HuH-7 (cell line): ENCODE data around the gene ADCY7.
"Not testable (repeated sequence)": the region's sequence is repeated elsewhere in the genome, so short reads cannot be mapped to it uniquely, and the experiment has no call there.

Source experiments
- DNase-seq: peaks from one replicate; pipeline ENCODE4 v3.0.0; 2011; ENCODE audit warnings: low spot score

Gene ADCY7

DNA sequence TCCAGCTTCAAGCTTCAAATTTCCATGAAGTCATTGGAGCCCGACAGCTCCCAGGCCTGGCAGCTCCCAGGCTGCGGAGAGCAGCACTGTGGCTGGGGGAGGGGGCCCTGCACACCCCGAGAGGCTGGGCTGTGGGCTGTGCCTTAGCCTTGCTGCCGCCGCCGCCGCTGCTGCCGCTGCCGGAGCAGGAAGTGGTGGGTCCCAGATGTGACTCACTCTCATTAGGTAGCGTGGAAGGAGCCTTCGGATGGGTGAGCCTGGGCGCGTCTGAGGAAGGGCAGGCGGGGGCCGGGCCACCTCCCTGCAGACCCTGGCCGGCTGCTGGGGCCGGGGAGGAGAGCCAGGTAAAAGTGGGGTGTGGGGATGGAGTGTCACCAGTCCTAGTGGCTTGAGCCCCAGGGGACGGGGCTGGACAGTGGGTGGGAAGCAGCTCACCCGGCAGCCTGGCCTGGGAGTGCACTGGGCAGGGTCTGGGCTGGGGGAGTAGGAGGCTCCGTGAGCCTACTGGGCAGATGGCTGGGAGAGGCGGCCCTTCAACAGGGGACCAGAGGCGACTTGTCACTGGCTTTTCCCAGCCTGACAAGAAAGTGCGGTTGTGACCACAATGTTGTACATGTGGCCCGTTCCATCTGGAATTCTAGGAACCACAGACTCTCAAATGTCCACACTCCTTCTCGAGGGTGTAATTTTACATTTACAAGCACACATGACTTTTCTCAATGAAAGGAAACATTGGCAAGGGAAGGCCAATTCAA, at the start of gene ADCY7:
ADCY7 (plus strand) TSS at position 215 of the 755 bp plus-strand sequence. CDS start 21,629 bp downstream, outside the sequence.
- no peak for DNase-seq

DNA sequence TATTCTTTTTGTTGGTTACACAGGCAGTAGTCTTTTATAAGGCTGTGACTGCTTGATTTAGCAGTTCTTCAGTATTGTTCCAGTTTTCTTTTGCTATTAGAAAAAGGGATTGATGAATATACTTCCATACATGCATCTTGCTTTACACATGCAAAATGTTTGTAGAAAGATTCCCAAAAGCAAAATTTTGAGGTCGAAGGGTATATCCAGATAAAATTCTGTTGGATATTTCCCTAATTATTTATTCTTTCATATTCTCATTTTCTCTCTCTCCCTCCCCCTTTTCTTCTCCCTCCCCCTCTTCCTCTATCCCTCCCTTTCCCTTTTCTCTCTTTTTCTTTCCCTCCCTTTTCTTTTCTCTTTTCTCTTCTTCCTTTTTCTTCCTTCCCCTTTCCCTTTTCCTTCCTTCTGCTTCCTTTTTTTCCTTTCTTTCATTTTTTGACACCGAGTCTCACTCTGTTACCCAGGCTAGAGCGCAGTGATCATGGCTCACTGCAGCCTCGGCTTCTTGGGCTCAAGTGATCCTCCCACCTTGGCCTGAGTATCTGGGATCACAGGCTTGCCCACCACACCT, 46.9 kb upstream of the ADCY7 start:
- no peak for DNase-seq

DNA sequence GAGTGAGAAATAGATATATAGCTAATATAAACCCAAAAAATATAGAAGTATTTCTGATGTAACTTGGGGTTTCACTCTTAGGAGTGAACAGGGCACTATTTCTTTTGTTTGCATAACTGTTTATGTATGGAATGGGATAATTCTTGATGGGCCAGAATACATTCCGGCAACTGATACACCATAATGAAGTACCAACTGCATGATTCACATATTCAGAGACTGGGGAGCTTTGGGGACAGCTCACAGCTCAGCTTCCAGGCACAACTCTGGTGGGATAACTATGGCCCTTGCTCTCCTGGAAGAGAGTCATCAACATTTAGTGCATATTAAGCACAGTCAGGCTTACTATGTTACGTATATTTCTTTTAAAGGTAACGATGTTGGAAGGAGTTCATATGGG, 42.1 kb upstream of the ADCY7 start:
- no peak for DNase-seq

DNA sequence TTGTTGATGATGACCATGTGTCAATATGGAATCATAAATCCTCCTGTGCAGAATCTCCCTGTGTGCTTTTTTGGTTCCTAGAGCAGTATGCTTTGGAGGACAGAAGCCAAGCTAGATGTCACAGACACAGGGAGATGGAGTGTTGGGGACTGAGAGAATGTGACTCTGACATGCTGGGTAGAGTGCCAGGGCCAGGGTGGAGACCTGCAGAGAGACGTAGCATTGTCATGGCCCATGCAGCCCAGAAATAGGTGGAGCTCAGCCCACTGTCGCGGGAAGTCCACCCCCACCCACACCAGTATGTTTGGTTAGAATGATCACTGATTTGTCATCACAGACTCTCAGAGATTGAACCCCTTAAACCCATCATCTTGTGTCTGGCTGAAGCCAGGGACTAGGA, 39.2 kb upstream of the ADCY7 start:
- no peak for DNase-seq

DNA sequence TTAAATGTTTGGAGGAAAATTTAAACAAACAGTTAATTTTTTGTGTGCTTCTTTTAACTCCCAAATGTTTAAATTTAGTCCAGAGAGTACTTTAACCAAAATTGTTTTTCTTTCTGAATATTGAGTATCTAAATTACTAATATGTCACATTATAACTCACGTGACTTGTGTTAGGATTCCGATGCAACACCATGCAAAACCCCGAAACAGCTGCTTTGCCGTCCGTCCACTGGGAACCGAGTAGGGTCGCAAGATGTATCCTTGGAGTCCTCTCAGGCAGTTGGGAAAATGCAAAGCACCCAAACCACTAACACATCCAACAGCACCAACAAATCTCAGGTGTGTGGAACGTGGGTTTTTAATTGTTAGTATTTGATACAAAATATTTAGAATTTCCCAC, 38.7 kb upstream of the ADCY7 start:
- no peak for DNase-seq

DNA sequence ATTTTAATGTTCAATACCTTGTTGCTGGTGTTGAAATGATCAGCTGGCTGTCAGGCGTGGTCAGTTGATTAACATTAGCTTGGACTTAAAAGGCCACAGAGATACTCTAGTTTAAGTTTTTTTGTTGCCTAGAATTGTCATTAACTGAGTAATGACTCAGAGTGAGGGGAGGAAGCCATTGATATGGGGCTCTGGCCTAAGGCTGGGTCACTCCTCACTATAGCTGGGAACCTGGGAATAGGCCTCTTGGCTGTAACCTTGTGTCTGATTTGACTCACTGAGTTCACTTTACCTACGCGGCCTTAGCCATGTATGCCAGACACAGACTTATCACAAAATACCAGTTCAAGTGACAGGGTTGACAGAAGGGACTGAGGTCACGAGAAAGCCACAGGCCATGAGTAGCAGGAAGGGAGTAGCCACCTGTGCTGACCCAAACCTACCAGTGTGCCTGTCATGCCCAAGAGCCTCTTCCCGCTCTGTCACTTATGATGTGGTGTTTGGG, 37.9 kb upstream of the ADCY7 start:
- no peak for DNase-seq

DNA sequence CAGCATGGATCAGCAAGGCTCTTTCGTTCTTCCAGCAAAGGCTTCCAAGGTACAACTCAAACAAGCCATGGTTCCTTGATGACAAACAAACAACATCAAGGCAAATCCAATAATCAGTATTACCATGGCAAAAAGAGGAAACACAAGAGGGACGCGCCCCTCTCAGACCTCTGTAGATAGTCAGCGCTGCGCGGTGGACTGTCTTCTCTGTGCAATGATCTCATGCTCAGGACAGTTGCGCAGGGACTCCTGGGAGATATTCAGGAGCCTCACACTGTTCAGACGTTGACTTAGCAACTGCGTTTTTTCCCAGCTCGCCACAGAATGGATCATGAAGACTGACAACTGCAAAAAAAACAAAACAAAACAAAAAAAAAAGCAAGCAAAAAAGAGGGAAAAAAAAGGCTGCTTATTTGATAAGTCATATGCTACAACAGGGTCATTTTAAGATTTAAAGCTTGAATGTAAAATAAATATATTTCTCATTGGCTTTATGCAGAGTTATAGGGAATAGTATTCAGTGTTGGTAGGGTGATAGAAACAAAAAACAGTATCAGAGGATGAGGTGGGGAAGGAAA, 37.1 kb upstream of the ADCY7 start:
- no peak for DNase-seq

DNA sequence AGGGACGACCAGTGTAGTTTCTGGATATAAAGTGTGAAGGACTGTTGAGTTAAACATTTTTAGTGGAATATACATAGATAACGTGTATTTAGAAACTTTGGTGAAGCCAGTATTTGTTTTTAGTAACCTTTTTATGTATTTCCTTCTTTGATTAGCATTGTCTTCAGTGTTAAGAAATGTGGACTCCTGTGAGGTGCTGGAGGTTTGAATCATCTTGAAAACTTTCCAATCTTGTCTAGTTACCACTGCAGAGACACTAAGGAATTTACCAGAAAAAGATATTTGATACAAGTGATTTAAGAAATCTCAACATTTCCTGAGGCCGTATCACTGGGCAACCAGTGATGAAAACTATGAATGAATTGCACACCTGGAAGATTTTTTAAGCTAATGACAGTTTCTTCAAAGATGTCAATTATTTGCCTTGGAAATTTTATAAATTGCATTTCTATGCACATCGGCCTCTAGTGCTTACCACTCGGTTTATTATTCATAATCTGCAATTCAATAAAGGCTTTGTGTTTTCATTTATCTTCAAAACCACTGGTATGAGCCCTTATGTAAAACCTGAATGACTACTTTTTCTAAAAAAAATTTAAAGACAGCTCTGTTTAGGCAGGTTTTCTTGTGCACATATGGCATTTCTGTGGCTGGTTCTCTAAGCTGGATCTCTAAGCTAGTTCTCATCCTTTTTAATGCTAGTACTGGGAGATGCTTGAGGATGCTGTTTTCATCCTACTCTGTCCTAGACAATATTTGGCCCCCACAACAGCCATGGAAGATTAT, 31.4 kb upstream of the ADCY7 start:
- no peak for DNase-seq

DNA sequence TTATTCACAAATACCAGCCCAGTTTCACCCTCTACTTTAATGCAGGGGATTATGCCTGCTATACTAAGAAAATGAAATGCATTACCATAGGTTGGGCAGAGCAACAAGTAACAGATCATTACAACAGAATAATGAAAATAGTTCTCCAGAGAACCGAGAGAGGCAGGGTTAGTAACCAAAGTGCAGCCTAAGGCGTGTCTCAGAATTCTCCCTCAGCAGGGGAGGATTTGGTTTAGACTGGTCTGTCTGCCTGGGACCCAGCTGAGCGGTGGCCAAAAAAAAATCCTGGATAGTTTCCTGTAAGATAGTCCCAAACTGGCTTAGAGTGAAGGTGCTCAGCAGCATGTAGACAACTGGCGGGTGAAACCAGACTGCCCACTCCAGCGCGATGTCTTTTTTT, 30.8 kb upstream of the ADCY7 start:
- DNase-seq = no peak

DNA sequence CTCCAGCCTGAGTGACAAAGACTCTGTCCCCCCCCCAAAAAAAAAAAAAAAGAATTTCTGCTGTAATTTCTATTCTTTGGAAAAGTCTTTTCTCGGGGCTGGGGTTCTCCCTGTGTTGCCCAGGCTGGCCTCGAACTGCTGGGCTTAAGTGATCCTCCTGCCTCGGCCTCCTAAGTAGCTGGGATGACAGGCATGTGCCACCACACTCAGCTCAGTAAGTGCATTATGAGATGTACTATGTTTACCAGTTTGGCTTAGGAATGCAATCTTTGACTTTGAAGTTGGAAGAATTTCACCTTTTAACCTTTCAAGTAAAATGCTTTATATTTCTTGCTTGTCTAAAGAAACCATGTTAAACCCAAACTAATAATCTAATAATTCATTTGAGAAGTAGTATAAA, 28.0 kb upstream of the ADCY7 start:
- DNase-seq = no peak

DNA sequence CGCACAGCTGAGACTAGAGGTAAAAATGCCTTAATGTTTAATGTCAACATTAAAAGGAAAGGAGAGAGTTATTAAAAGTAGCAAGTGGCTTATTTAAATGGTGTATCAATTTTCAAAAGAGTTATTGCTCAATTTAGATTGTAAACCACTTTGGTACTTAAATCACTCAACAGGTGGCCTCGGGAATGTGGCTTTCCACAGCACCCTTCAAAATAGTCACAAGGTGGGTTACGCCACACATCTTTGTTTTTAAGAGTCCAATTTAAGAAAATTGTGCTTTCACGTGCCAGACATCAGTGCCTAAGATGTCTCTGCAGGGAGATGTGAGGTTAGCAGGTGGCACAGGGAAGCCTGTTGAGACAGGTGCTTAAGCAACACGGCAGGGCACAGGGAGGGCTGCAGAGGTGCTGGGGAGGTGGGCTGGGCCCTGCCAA, 27.5 kb upstream of the ADCY7 start:
- DNase-seq = no peak

DNA sequence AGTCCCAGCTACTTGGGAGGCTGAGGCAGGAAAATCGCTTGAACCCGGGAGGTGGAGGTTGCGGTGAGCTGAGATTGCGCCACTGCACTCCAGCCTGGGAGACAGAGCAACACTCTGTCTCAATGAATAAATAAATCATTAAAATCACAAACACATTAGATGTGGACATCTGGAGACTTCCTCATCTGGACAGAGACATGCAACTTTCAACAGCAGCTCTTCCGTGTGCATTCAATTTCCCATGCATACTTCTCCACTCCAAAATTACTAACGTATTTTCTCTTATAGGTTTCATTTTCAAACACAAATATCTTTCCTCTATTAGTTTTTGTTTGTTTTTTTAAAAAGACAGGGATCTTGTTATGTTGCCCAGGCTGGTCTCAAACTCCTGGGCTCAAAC, 23.3 kb upstream of the ADCY7 start:
- not testable (repeated sequence) for DNase-seq

DNA sequence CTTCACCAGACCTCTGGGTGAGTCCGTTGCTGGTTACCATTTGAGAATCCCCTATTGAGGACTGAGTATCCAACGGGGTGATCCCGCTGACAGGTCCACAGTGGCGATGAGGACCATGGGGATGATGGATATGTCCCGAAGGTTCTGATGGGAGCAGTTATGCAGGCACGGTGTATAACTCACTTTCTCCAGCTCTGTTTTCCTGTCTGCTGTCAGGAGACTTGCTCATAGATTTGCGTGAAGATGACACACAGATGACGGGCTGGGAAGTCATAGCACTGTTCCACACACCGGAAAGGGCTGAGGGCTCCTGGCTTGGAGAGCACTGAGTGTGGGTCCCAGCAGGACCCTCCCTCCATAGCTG, 22.2 kb upstream of the ADCY7 start:
- no peak for DNase-seq

DNA sequence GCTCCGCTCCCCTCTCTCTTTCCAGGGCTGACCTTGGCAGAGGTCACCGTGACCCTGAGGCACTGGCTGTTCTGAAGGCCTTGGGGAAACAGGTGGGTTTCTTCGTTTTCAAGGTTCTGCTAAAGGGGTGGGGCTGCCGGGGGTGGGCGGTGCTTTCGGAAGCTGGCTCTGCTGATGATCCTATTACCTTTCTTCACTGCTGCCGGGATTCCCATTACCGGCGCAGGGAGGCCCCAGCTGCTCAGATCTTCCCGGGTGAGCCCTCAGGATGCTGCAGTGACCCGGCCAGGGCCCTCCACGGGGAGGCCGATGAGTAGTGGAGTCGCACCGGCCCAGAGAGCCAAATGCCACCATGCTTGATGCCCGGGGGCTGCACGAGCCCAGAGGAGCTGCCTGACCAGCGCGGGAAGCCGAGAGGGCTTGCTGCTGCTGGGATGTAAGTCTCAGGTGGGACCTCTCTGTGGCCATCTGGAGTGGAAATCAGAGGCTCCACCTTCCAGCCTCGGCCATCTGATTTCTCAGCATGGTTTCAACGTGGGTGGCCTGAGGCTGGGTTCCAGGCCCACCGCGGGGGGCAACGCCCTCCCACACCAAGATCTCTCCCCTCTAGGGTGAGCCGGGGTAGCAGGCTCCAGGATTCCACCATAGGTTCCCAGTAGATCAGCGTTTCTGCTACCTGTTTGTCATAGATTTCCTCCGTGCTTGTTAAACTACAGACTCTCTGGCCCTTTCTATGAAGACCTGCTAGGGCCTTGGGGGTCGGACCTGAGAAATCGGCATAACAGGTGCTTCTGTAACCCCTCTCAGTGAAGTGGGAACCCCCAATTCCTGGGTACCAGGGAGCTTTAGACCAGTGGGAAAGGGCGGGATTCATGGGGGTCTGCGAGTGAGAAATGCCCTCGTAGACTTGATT, 21.6 kb upstream of the ADCY7 start:
- no peak for DNase-seq

DNA sequence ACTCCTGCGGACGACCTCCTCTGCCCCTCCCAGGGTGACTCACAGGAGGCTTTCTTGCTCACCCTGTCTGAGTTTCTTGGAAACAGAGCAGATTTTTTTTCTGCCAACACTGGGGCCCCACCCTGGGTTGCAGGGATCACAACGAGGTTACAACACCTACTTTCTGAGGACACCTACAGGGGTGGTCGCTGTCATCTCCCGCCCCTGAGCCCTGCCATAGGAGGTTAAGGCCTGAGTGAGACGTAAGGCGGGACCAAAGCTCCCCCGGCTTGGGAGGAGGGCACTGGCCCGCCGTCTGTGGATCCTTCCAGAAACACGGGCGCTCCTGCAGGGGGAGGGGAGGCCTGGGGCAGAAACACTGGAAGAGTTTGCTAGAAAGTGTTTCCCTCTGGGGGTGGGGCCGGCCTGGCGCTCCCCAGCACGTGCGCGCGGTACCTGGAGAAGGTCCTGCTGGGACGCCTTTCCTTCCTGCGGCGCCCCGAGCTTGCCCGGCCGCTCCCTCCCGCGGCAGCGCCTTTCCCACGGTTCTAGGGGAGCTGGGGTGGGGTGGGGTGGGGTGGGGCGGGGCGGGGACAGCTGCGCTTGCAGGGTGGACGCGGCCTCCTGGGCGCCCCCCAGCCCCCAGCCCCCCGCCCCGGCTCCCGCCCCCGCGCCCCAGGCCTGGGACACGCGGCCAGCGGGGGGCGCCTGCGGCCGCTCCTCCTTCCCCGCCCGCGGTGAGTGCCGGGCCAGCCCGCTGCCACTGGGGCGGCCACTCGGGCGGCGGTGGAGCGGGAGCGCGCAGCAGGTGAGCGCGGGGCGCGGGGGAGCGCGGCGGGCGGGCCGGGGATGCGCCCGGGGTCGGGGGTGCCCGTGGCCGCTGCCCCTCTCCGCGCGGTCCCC, 20.7 kb upstream of the ADCY7 start:
- DNase-seq = peak; percentile 66

DNA sequence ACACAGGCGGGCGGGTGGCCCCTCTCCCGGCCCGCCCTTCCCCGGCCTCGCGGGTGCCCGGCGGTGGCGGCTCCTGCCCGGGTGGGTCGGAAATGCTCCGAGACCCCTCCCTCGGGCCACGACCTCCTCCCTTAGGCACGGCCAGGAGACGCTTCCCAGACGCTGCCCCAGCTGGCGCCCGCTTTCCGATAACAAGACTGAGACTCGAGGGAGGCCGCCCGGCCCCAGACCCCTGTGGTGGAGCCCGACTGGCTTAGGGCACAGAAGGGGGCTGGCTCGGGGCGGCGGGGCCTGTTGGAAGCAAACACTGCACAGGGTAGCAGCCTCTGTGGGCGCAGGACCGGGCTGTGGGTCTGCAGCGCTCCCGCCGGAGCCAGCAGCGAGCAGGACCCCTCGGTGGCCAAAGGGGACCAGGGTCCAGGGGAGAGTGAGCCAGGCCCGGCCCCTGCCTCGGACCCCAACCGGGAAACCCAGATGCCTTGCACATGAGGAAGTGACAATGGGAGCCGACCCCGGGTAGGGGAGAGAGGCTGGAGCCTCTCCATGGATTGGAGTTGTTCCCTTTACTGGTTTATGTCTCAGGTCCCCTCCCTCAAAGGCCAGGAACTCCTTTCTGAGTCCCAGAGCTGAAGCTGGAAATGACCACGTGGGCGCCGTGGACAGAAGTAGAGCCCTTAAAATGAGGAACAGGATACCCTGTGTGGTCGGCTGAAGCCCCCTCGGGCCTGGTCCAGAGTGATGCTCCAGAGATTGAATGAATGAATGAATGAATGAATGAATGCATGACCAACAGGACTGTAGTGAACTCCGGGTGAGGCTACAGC, 19.8 kb upstream of the ADCY7 start:
- peak; percentile 28 for DNase-seq

DNA sequence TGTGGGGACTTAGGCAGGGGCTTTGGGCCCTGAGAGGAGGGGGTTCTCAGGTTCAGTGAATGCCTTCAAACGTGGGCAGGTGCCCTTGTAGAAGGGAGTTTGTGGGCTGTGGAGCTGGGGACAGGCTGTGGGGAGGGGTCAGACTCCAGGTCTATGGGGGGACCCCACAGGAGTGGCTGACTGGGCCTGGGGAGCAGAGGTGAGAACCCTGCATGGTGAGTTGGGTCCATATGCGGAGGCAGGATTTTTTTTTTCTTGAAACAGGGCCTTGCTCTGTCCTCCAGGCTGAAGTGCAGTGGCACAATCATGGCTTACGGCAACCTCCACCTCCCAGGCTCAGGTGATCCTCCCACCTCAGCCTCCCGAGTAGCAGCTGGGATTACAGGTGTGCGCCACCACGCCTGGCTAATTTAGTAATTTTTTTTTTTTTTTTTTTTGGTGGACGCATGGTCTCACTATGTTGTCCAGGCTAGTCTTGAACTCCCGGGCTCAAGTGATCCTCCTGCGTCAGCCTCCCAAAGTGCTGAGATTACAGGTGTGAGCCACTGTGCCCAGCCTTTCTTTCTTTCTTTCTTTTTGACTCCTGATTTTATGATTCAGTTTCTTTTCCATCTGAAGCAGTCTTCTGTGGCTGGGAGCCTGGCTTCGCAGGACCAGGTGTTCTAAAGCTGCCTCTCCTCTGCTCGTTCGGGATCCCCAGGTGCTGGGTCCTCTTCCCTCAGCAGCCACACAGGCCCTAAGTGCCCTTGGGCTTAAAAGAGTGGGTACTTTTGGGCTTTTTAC, 19.0 kb upstream of the ADCY7 start:
- no peak for DNase-seq

DNA sequence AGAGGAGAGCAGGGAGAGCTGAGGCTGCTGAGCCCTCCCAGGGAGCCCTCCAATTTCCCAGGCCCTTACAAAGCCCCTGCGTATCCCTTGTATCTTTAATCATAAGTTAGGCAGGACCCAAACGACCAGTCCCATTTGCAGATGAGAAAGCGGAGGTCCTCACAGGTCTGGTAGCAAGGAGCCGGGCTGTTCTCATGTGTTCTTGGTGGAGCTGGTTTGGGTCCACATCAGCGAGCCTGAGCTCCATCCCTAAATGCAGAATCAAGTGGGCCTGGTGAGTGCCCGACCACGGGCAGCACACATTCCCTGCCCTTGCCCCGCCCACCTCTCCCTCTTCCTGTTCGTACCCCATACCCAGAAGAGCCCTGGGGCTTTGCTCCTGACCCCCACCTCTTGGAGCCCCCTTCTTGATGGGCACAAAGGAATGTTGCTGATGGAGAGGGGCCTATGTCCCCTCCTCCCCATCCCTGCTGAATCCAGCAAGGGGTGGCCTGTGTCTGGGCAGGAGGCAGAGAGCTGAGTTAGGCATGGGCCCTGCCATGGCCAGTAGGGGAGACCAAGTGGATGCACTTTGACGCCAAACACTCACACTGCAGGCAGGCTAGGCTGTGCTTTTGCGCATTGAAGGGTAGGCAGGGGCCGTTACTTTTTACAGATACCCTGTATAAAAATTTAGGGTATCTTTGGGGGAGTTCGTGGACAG, 18.3 kb upstream of the ADCY7 start:
- no peak for DNase-seq
